Uterus (tissue), 2 donors: Measurements from ENCODE around the gene GIGYF2.

Experiments used
- POLR2A ChIP-seq, 2 donors: fragments of 450-650 bp; IDR thresholded peaks; one replicate each; pipeline ENCODE4 v1.6.1; 2016; ENCODE audit warnings: antibody characterized with exemption in 2 of 2, mild to moderate bottlenecking in 1 of 2, moderate library complexity in 1 of 2
- TF ChIP-seq, protein P1 (sequence below), 4 experiments: fragments of 200-600 bp in 2 of 4; fragments of 450-650 bp in 2 of 4; sonication (generic) in 2 of 4; IDR thresholded peaks; one replicate each; pipeline ENCODE4 v1.5.1; 2016 to 2019; ENCODE audit warnings: antibody characterized with exemption in 4 of 4, mild to moderate bottlenecking in 2 of 4, moderate library complexity in 1 of 4

DNA sequence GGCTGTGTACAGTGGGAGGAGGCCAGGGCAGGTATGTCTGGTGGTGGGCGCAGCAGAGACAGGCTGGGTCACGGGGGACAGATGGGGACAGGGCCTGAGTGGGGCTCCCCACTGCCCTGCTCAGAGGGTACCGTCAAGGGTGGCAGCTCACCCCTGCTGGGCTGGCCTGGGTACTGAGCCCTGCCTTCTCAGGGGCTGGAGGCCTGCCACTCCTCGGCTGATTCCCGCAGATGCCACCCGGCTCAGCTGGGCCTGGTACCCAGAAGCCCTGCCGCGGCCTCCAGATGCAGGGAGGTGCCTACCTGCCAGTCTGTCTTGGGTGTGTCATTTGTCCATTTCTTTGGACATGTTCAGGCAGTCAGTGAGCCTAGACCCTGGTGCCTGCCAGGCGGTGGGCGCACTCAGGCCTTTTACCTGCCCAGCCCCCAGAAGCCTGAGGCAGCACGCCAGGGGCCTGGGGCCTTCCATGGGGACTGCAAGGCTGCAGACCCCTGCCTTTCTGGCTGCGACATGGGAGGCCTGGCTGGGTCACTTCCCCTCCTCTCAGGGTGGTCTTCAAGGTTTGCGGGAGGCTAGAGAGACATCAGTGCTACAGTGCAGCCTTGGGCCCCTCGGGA is 176.3 kb downstream of the GIGYF2 start:
- TF ChIP-seq, protein P1, sequence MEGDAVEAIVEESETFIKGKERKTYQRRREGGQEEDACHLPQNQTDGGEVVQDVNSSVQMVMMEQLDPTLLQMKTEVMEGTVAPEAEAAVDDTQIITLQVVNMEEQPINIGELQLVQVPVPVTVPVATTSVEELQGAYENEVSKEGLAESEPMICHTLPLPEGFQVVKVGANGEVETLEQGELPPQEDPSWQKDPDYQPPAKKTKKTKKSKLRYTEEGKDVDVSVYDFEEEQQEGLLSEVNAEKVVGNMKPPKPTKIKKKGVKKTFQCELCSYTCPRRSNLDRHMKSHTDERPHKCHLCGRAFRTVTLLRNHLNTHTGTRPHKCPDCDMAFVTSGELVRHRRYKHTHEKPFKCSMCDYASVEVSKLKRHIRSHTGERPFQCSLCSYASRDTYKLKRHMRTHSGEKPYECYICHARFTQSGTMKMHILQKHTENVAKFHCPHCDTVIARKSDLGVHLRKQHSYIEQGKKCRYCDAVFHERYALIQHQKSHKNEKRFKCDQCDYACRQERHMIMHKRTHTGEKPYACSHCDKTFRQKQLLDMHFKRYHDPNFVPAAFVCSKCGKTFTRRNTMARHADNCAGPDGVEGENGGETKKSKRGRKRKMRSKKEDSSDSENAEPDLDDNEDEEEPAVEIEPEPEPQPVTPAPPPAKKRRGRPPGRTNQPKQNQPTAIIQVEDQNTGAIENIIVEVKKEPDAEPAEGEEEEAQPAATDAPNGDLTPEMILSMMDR (IDR thresholded peaks at IDR 0.05), result no peak
- no peak for TF ChIP-seq POLR2A (IDR thresholded peaks at IDR 0.05)
